Endothelial cell of umbilical vein (primary cell): ENCODE results near the gene RIT2. TPM values are rescaled to one million over a fixed set of nuclear protein-coding genes. Genes with fewer than 3 reads are reported as not detected.

Experiments used
- BruUV-seq: library from RNA; stranded (reverse); fragments of 400-500 nt; replicated peaks from 2 replicates; lab custom pipeline; 2021; lab: Mats Ljungman, UMichigan
- CTCF ChIA-PET: fragments of 300-600, 350-600 bp; sonication (Branson Sonifier 250); formaldehyde crosslinking; loops from one replicate; lab custom pipeline; 2021; ENCODE audit warnings: antibody characterized with exemption, inconsistent platforms; lab: Charles Lee
- POLR2A ChIA-PET: fragments of 300-600, 350-600 bp; sonication (Branson Sonifier 250); formaldehyde crosslinking; loops from one replicate; lab custom pipeline; 2021; ENCODE audit warnings: antibody characterized with exemption, inconsistent platforms; lab: Charles Lee
- DNase-seq: peaks from one replicate; pipeline ENCODE4 v3.0.0-alpha.2; 2011; ENCODE audit warnings: low read depth, low spot score
- FAIRE-seq: peaks from 2 replicates; lab custom pipeline; 2011; peaks lifted over from hg19 to GRCh38; lab: Jason Lieb, UNC
- H2AFZ ChIP-seq: 2 replicates; pipeline ENCODE4 v1.6.0; 2012; ENCODE audit warnings: low read depth, low read length, control low read depth, inconsistent platforms
- H3K27ac ChIP-seq: 2 replicates; pipeline ENCODE4 v1.5.1; 2011; ENCODE audit warnings: low read depth, mild to moderate bottlenecking, control low read depth, low read length, moderate library complexity; ENCODE audit not compliant: insufficient read depth
- H3K27me3 ChIP-seq, 2 experiments: 2 replicates each; pipeline versions ENCODE4 v1.6.0 to v1.6.1; 2011; ENCODE audit warnings: low read length in 2 of 2, mixed read lengths in 1 of 2; ENCODE audit not compliant: control insufficient read depth in 2 of 2, insufficient read depth in 2 of 2
- H3K36me3 ChIP-seq, 2 experiments: 2 replicates in 1 of 2; 3 replicates in 1 of 2; pipeline ENCODE4 v1.5.1; 2011; ENCODE audit warnings: low read length in 2 of 2, mild to moderate bottlenecking in 1 of 2, moderate library complexity in 1 of 2; ENCODE audit not compliant: control insufficient read depth in 2 of 2, insufficient read depth in 2 of 2; ENCODE audit errors: extremely low read depth in 1 of 2
- H3K4me1 ChIP-seq: 3 replicates; pipeline ENCODE4 v1.5.1; 2011; ENCODE audit warnings: mild to moderate bottlenecking, low read length; ENCODE audit not compliant: control insufficient read depth, insufficient read depth; ENCODE audit errors: extremely low read depth
- H3K4me2 ChIP-seq: 2 replicates; pipeline ENCODE4 v1.6.1; 2011; ENCODE audit warnings: low read length, control low read depth, mixed read lengths; ENCODE audit not compliant: insufficient read depth
- H3K4me3 ChIP-seq, 3 experiments: fragments of 200-600 bp in 1 of 3; sonication (generic), shearing (Covaris generic) in 1 of 3; replicated peaks in 1 of 3; 2 replicates each; pipeline ENCODE4 v1.5.1; 2011 to 2016; ENCODE audit warnings: control low read depth in 3 of 3, low read length in 3 of 3, mild to moderate bottlenecking in 2 of 3, inconsistent platforms in 1 of 3, low read depth in 1 of 3, moderate library complexity in 1 of 3; ENCODE audit not compliant: insufficient read depth in 1 of 3
- H3K79me2 ChIP-seq: 2 replicates; pipeline ENCODE4 v1.6.0; 2012; ENCODE audit warnings: low read length, inconsistent platforms; ENCODE audit not compliant: control insufficient read depth, insufficient read depth
- H3K9ac ChIP-seq: replicated peaks from 2 replicates; pipeline ENCODE3; 2011; ENCODE audit warnings: low read length, control low read depth; ENCODE audit not compliant: insufficient read depth; ENCODE audit errors: extremely low read depth
- H3K9me1 ChIP-seq: replicated peaks from 3 replicates; pipeline ENCODE4 v1.6.0; 2011; ENCODE audit warnings: mild to moderate bottlenecking, low read length; ENCODE audit not compliant: control insufficient read depth, insufficient read depth; ENCODE audit errors: extremely low read depth
- H3K9me3 ChIP-seq: replicated peaks from 2 replicates; pipeline ENCODE4 v1.5.1; 2012; ENCODE audit warnings: low read length, inconsistent platforms; ENCODE audit not compliant: control insufficient read depth, insufficient read depth
- H4K20me1 ChIP-seq: replicated peaks from 2 replicates; pipeline ENCODE3; 2011; ENCODE audit warnings: mild to moderate bottlenecking, low read length; ENCODE audit not compliant: control insufficient read depth, insufficient read depth; ENCODE audit errors: extremely low read depth
- GATA2 ChIP-seq: IDR thresholded peaks from 2 replicates; pipeline ENCODE4 v1.7.0; 2011; ENCODE audit warnings: low read depth, mild to moderate bottlenecking, moderate library complexity, mixed read lengths, low read length; ENCODE audit not compliant: insufficient read length, insufficient read depth
- JUN ChIP-seq: IDR thresholded peaks from 2 replicates; pipeline ENCODE4 v1.6.1; 2011; ENCODE audit warnings: borderline replicate concordance, low read depth; ENCODE audit not compliant: insufficient read length, insufficient read depth
- POLR2AphosphoS5 ChIP-seq: IDR thresholded peaks from 2 replicates; pipeline ENCODE4 v1.6.1; 2012; ENCODE audit warnings: low read depth, mild to moderate bottlenecking, control low read depth, low read length, moderate library complexity; ENCODE audit not compliant: insufficient read depth
- dilution Hi-C: fragments of 300-500 bp; cut with MboI; formaldehyde crosslinking; loops from one replicate; pipeline ENCODE4 v1.15.0; 2019; ENCODE audit warnings: low sequenced_read_pairs; ENCODE audit not compliant: extremely low pct_ligation_motif_present
- intact Hi-C: fragments of 100-400 bp; cut with micrococcal nuclease; formaldehyde crosslinking; loops from one replicate; pipeline ENCODE4 v1.10.0; 2022
- polyA plus RNA-seq, 4 experiments: library from polyadenylated mRNA; depleted of rRNA in 3 of 4; stranded (reverse) in 3 of 4; unstranded in 1 of 4; fragments of >200 nt; gene quantifications; 2 replicates each; pipeline versions ENCODE4 v1.2.1 to v1.2.3, GENCODE V29; 2011 to 2012; ENCODE audit warnings: missing spikeins in 1 of 4
- total RNA-seq: library from RNA; stranded (reverse); gene quantifications from 2 replicates; pipeline ENCODE4 v1.2.3, GENCODE V29; 2021
- TF ChIP-seq, protein P1 (sequence below): IDR thresholded peaks from 2 replicates; pipeline ENCODE4 v1.6.1; 2011; ENCODE audit not compliant: insufficient read depth, insufficient read length

The RIT2 gene
- total and polyA plus RNA-seq, 2 donors (not counting 3 experiments of a cell fraction or from before 2014, with no cell fraction given): not detected

GRCh38 chr18:42707080-42707479 is 408.4 kb downstream of the RIT2 start:
- no peak overlapping the region for H3K4me2 ChIP-seq
- CTCF ChIA-PET: no interaction called here
- TF ChIP-seq JUN (no peak), GATA2 (no peak), POLR2AphosphoS5 (no peak)

DNA sequence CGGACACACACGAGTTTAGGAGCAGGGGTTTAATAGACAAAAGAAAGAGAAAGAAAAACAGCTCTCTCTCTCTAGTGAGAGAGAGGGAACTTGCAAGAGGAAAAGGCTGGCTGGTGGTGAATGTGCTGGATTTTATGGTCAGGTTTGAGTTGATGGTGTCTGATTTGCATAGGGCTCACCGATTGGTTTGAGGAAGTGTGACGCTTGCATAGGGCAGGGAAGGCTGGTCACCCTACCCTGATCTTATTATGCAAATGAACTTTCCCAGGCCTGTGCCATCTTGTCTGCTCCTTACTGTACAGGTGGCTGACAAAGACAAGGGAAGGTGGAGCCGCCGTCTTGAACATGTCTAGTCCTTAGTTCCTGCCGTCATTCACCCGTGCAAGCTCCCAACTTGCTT is 408.9 kb downstream of the RIT2 start:
- CTCF ChIA-PET: no interaction called here
- dilution Hi-C loops: no loop called here

More at GRCh38 chr18:42707080-42707479, 408.4 kb downstream of the RIT2 start:
- dilution Hi-C loops: no loop called here
- no peak overlapping the region for H3K4me3 ChIP-seq
- H3K9ac ChIP-seq: no peak overlapping the region
- no peaks in the 10 kb centered on the region for H3K9me1 ChIP-seq
- no peaks in the 10 kb centered on the region for H3K36me3 ChIP-seq
- no peaks in the 10 kb centered on the region for H3K9me3 ChIP-seq
- BruUV-seq: no TSS peak
- DNase-seq: no peak
- no peaks in the 10 kb centered on the region for H3K27me3 ChIP-seq
- H3K79me2 ChIP-seq: no peaks in the 10 kb centered on the region
- H3K27ac ChIP-seq: no peak overlapping the region
- no peak for FAIRE-seq
- no peaks in the 10 kb centered on the region for H4K20me1 ChIP-seq
- intact Hi-C loops: no loop called here
- POLR2A ChIA-PET: no interaction called here
- H2AFZ ChIP-seq: no peak overlapping the region
- H3K4me1 ChIP-seq: no peaks in the 10 kb centered on the region

More for the DNA sequence above, 408.9 kb downstream of the RIT2 start:
- POLR2A ChIA-PET: no interaction called here
- intact Hi-C loops: no loop called here
- Histone ChIP-seq H3K36me3 (no peaks in the 10 kb centered on the region), H3K4me2 (no peak overlapping the region), H3K4me1 (no peaks in the 10 kb centered on the region), H3K79me2 (no peaks in the 10 kb centered on the region), H3K4me3 (no peak overlapping the region), H3K27me3 (no peaks in the 10 kb centered on the region), H3K27ac (no peak overlapping the region), H2AFZ (no peak overlapping the region), H4K20me1 (no peaks in the 10 kb centered on the region), H3K9me3 (no peaks in the 10 kb centered on the region), H3K9ac (no peak overlapping the region), H3K9me1 (no peaks in the 10 kb centered on the region)
- FAIRE-seq (no peak), DNase-seq (no peak)
- no TSS peak for BruUV-seq
- TF ChIP-seq, protein P1, sequence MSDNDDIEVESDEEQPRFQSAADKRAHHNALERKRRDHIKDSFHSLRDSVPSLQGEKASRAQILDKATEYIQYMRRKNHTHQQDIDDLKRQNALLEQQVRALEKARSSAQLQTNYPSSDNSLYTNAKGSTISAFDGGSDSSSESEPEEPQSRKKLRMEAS: no peak
